MCF 10A (cell line): ENCODE data around the gene ARL14EP. TPM values are rescaled to one million over a fixed set of nuclear protein-coding genes. Genes with fewer than 3 reads are reported as not detected.

Source experiments
- BruUV-seq: library from RNA; stranded (reverse); fragments of 400-500 nt; replicated peaks from 2 replicates; lab custom pipeline; 2021; lab: Mats Ljungman, UMichigan
- CTCF ChIA-PET: fragments of 300-600 bp; sonication (Branson Sonifier 250); formaldehyde crosslinking; extraction: SDS; loops from one replicate; lab custom pipeline; 2021; ENCODE audit warnings: antibody characterized with exemption, inconsistent platforms; lab: Yijun Ruan, JAX
- POLR2A ChIA-PET: fragments of 300-600, 350-650 bp; sonication (Branson Sonifier 250); formaldehyde crosslinking; extraction: SDS; loops from one replicate; lab custom pipeline; 2020; ENCODE audit warnings: antibody characterized with exemption, inconsistent platforms; lab: Yijun Ruan, JAX
- DNase-seq: peaks from one replicate; pipeline ENCODE4 v3.0.0-alpha.2; 2018; ENCODE audit not compliant: unreplicated experiment
- H3K27ac Mint-ChIP-seq: one replicate; pipeline ENCODE4 v1.8.0; 2022; ENCODE audit warnings: mild to moderate bottlenecking, low read depth, mixed read lengths; ENCODE audit not compliant: unreplicated experiment
- H3K27me3 Mint-ChIP-seq: one replicate; pipeline ENCODE4 v1.8.0; 2022; ENCODE audit warnings: mixed read lengths; ENCODE audit not compliant: insufficient read depth, unreplicated experiment
- H3K36me3 Mint-ChIP-seq: one replicate; pipeline ENCODE4 v1.8.0; 2022; ENCODE audit warnings: mild to moderate bottlenecking, moderate library complexity, mixed read lengths; ENCODE audit not compliant: insufficient read depth, unreplicated experiment
- H3K4me1 Mint-ChIP-seq: one replicate; pipeline ENCODE4 v1.8.0; 2022; ENCODE audit warnings: mixed read lengths; ENCODE audit not compliant: insufficient read depth, unreplicated experiment
- H3K4me3 Mint-ChIP-seq: one replicate; pipeline ENCODE4 v1.8.0; 2022; ENCODE audit warnings: mild to moderate bottlenecking, moderate library complexity, mixed read lengths; ENCODE audit not compliant: unreplicated experiment
- H3K9me3 Mint-ChIP-seq: one replicate; pipeline ENCODE4 v1.8.0; 2022; ENCODE audit warnings: mixed read lengths; ENCODE audit not compliant: unreplicated experiment
- CTCF ChIP-seq: fragments of 200-600 bp; IDR thresholded peaks from one replicate; pipeline ENCODE4 v1.8.0; 2022; ENCODE audit warnings: antibody characterized with exemption, mild to moderate bottlenecking; ENCODE audit not compliant: unreplicated experiment
- intact Hi-C: fragments of 100-400 bp; cut with micrococcal nuclease; formaldehyde crosslinking; loops from 2 replicates; pipeline ENCODE4 v1.14.1; 2022
- total RNA-seq: library from RNA; stranded (reverse); gene quantifications from 2 replicates; pipeline ENCODE4 v1.2.3, GENCODE V29; 2022

The ARL14EP gene
- total RNA-seq, 1 experiment from 2014 or later = 28.4 TPM

- no peak overlapping the region for H3K27ac Mint-ChIP-seq
- H3K4me1 Mint-ChIP-seq = no peaks in the 10 kb centered on the region
- BruUV-seq = no TSS peak
- TF ChIP-seq CTCF = no peak
- intact Hi-C loops = no loop called here
- POLR2A ChIA-PET = interaction anchor here (1.0 to 2.1 kb wide), 3 partner anchors 17 to 224 kb away, joined by 3 to 5 read pairs (median 3); no protein-coding TSS in a partner anchor
- CTCF ChIA-PET = interaction anchor here (0.6 to 4.7 kb wide), 10 partner anchors 10 to 1742 kb away, joined by 3 to 53 read pairs (median 6); no protein-coding TSS in a partner anchor
- no peak overlapping the region for H3K4me3 Mint-ChIP-seq
- DNase-seq = no peak
- peaks cover 16% of the 10 kb centered on the region for H3K36me3 Mint-ChIP-seq
- H3K9me3 Mint-ChIP-seq = no peaks in the 10 kb centered on the region
- peaks cover 6% of the 10 kb centered on the region for H3K27me3 Mint-ChIP-seq
These were observed 21.2 kb downstream of the ARL14EP start for GRCh38 chr11:30344085-30344484.

- ChIA-PET POLR2A (no interaction called here), CTCF (interaction anchor here (0.6 to 4.7 kb wide), 28 partner anchors 9 to 913 kb away, joined by 3 to 53 read pairs (median 5); partner anchors contain the start of gene ARL14EP)
- BruUV-seq = no TSS peak
- no peaks in the 10 kb centered on the region for H3K9me3 Mint-ChIP-seq
- no peak overlapping the region for H3K4me3 Mint-ChIP-seq
- no peak for DNase-seq
- H3K4me1 Mint-ChIP-seq = no peaks in the 10 kb centered on the region
- intact Hi-C loops = loop anchor here (1.0 kb wide), 2 partner anchors 510 to 573 kb away; no protein-coding TSS in a partner anchor
- H3K27ac Mint-ChIP-seq = no peak overlapping the region
- peaks cover 15% of the 10 kb centered on the region for H3K27me3 Mint-ChIP-seq
- no peak for TF ChIP-seq CTCF
- H3K36me3 Mint-ChIP-seq = peaks cover 7% of the 10 kb centered on the region
These were observed 22.7 kb downstream of the ARL14EP start for GRCh38 chr11:30345644-30346043.

GRCh38 chr11:30346068-30346688 is 23.3 kb downstream of the ARL14EP start:
- no TSS peak for BruUV-seq
- Mint-ChIP-seq H3K4me1 (no peaks in the 10 kb centered on the region), H3K4me3 (no peak overlapping the region), H3K27me3 (peaks cover 21% of the 10 kb centered on the region), H3K27ac (no peak overlapping the region), H3K9me3 (no peaks in the 10 kb centered on the region), H3K36me3 (peaks cover 2% of the 10 kb centered on the region)
- intact Hi-C loops = loop anchor here (1.0 kb wide), 2 partner anchors 509 to 572 kb away; no protein-coding TSS in a partner anchor
- ChIA-PET CTCF (interaction anchor here (0.6 to 4.7 kb wide), 23 partner anchors 9 to 914 kb away, joined by 3 to 53 read pairs (median 5); partner anchors contain the start of gene ARL14EP), POLR2A (no interaction called here)
- DNase-seq = peak; percentile 71
- peak; percentile 42 for TF ChIP-seq CTCF

- no TSS peak for BruUV-seq
- H3K9me3 Mint-ChIP-seq = no peaks in the 10 kb centered on the region
- no peaks in the 10 kb centered on the region for H3K4me1 Mint-ChIP-seq
- ChIA-PET POLR2A (interaction anchor here (0.9 kb wide), 1 partner anchor 509 kb away, joined by 3 read pairs; no protein-coding TSS in a partner anchor), CTCF (interaction anchor here (0.6 to 3.1 kb wide), 7 partner anchors 9 to 590 kb away, joined by 3 to 10 read pairs (median 3); no protein-coding TSS in a partner anchor)
- no peak overlapping the region for H3K27ac Mint-ChIP-seq
- H3K36me3 Mint-ChIP-seq = no peaks in the 10 kb centered on the region
- TF ChIP-seq CTCF = no peak
- H3K27me3 Mint-ChIP-seq = peaks cover 39% of the 10 kb centered on the region
- no peak for DNase-seq
- H3K4me3 Mint-ChIP-seq = no peak overlapping the region
- intact Hi-C loops = no loop called here
These were observed 25.1 kb downstream of the ARL14EP start for GRCh38 chr11:30348035-30348434.
